ENCODE results near the gene RNU1-4.
"Not testable (repeated sequence)": the region's sequence is repeated elsewhere in the genome, so short reads cannot be mapped to it uniquely, and the experiment has no call there.

Gene RNU1-4

GRCh38 chr1:16728243-16728949, 11.9 kb upstream of the RNU1-4 start:
- not testable (repeated sequence) for DNase-seq (ENCODE audit: low read depth)

- not testable (repeated sequence) for DNase-seq (ENCODE audit: low read depth)
Observed at GRCh38 chr1:16732254-16732896, 7.9 kb upstream of the RNU1-4 start.

GRCh38 chr1:16741230-16741629, 914 bp downstream of the RNU1-4 start:
- not testable (repeated sequence) for DNase-seq (ENCODE audit: low read depth)

GRCh38 chr1:16747660-16748059, 7.3 kb downstream of the RNU1-4 start:
- DNase-seq (ENCODE audit: low read depth): not testable (repeated sequence)

GRCh38 chr1:16748710-16749109, 8.4 kb downstream of the RNU1-4 start:
- DNase-seq (ENCODE audit: low read depth): not testable (repeated sequence)

GRCh38 chr1:16749910-16750888, 9.9 kb downstream of the RNU1-4 start:
- not testable (repeated sequence) for DNase-seq (ENCODE audit: low read depth)

- not testable (repeated sequence) for DNase-seq (ENCODE audit: low read depth)
Observed at GRCh38 chr1:16752770-16753169, 12.5 kb downstream of the RNU1-4 start.

GRCh38 chr1:16755385-16755784, 15.1 kb downstream of the RNU1-4 start:
- DNase-seq (ENCODE audit: low read depth): not testable (repeated sequence)

GRCh38 chr1:16755932-16756331, 15.6 kb downstream of the RNU1-4 start:
- DNase-seq (ENCODE audit: low read depth): not testable (repeated sequence)

GRCh38 chr1:16757574-16757973, 17.3 kb downstream of the RNU1-4 start:
- not testable (repeated sequence) for DNase-seq (ENCODE audit: low read depth)

GRCh38 chr1:16758060-16758459, 17.7 kb downstream of the RNU1-4 start:
- not testable (repeated sequence) for DNase-seq (ENCODE audit: low read depth)

GRCh38 chr1:16759041-16759493, 18.8 kb downstream of the RNU1-4 start:
- DNase-seq (ENCODE audit: low read depth): not testable (repeated sequence)

- not testable (repeated sequence) for DNase-seq (ENCODE audit: low read depth)
Observed at GRCh38 chr1:16759650-16760455, 19.5 kb downstream of the RNU1-4 start.

- DNase-seq (ENCODE audit: low read depth): not testable (repeated sequence)
Observed at GRCh38 chr1:16760456-16760765, 20.1 kb downstream of the RNU1-4 start.

- DNase-seq (ENCODE audit: low read depth): not testable (repeated sequence)
Observed at GRCh38 chr1:16760801-16761200, 20.5 kb downstream of the RNU1-4 start.

- DNase-seq (ENCODE audit: low read depth): not testable (repeated sequence)
Observed at GRCh38 chr1:16764248-16764819, 24.0 kb downstream of the RNU1-4 start.

- not testable (repeated sequence) for DNase-seq (ENCODE audit: low read depth)
Observed at GRCh38 chr1:16764820-16765655, 24.7 kb downstream of the RNU1-4 start.

GRCh38 chr1:16765731-16766605, 25.7 kb downstream of the RNU1-4 start:
- not testable (repeated sequence) for DNase-seq (ENCODE audit: low read depth)

- DNase-seq (ENCODE audit: low read depth): not testable (repeated sequence)
Observed at GRCh38 chr1:16766689-16767256, 26.5 kb downstream of the RNU1-4 start.

Measured in stimulated activated CD8-positive, alpha-beta memory T cell treated with anti-CD3 and anti-CD28 coated beads, Interleukin-7, amount 100 ng/mL, for 24 hours (primary cell).